IMR-90 (cell line): ENCODE data around the gene CYTH2. TPM values are rescaled to one million over a fixed set of nuclear protein-coding genes. Genes with fewer than 3 reads are reported as not detected.

Experiments used
- ATAC-seq: fragments of 200-7000 bp; cut with Tn5 transposase; 2 replicates; pipeline ENCODE4 v1.9.1; 2020; ENCODE audit warnings: low read depth, mild to moderate bottlenecking, moderate library complexity
- BruUV-seq: library from RNA; stranded (reverse); fragments of 400-500 nt; replicated peaks from 2 replicates; lab custom pipeline; 2021; lab: Mats Ljungman, UMichigan
- CTCF ChIA-PET: fragments of 300-600 bp; formaldehyde crosslinking; extraction: SDS; loops from one replicate; lab custom pipeline; 2021; ENCODE audit warnings: antibody characterized with exemption; lab: Yijun Ruan, JAX
- POLR2A ChIA-PET: fragments of 300-600 bp; sonication (Branson Sonifier 250); formaldehyde crosslinking; loops from one replicate; lab custom pipeline; 2022; ENCODE audit warnings: antibody characterized with exemption; ENCODE audit not compliant: unreplicated experiment; lab: Charles Lee
- DNase-seq: peaks from one replicate; pipeline ENCODE4 v3.0.0; 2013
- H2AFZ ChIP-seq: replicated peaks from 2 replicates; pipeline ENCODE3; 2013; ENCODE audit warnings: low read length, mild to moderate bottlenecking; ENCODE audit not compliant: poor library complexity
- H2AK5ac ChIP-seq: 2 replicates; pipeline ENCODE4 v1.6.1; 2013; ENCODE audit warnings: low read depth, low read length, inconsistent platforms
- H2AK9ac ChIP-seq: replicated peaks from 2 replicates; pipeline ENCODE3; 2013; ENCODE audit warnings: mild to moderate bottlenecking, low read depth, low read length, moderate library complexity; ENCODE audit not compliant: poor library complexity
- H2BK120ac ChIP-seq: 2 replicates; pipeline ENCODE4 v1.6.1; 2013; ENCODE audit warnings: low read depth, low read length, inconsistent platforms
- H2BK15ac ChIP-seq: 3 replicates; pipeline ENCODE4 v1.6.1; 2013; ENCODE audit warnings: low read depth, low read length, inconsistent platforms
- H2BK20ac ChIP-seq: 2 replicates; pipeline ENCODE4 v1.6.1; 2013; ENCODE audit warnings: low read depth, mild to moderate bottlenecking, inconsistent platforms, low read length, moderate library complexity
- H2BK5ac ChIP-seq: 2 replicates; pipeline ENCODE4 v1.6.1; 2013; ENCODE audit warnings: mild to moderate bottlenecking, low read depth, low read length, inconsistent platforms; ENCODE audit not compliant: poor library complexity, severe bottlenecking
- H3K14ac ChIP-seq: replicated peaks from 2 replicates; pipeline ENCODE4 v1.6.1; 2013; ENCODE audit warnings: low read depth, low read length, inconsistent platforms
- H3K18ac ChIP-seq: 2 replicates; pipeline ENCODE4 v1.6.1; 2013; ENCODE audit warnings: low read depth, low read length, control low read depth
- H3K23ac ChIP-seq: 2 replicates; pipeline ENCODE4 v1.6.1; 2013; ENCODE audit warnings: low read depth, low read length, inconsistent platforms
- H3K27ac ChIP-seq: 2 replicates; pipeline ENCODE4 v1.5.1; 2013; ENCODE audit warnings: mild to moderate bottlenecking, control low read depth, low read length; ENCODE audit not compliant: insufficient read depth
- H3K27me3 ChIP-seq: 2 replicates; pipeline ENCODE4 v1.6.1; 2013; ENCODE audit warnings: low read length; ENCODE audit not compliant: control insufficient read depth, insufficient read depth
- H3K36me3 ChIP-seq: 2 replicates; pipeline ENCODE4 v1.6.1; 2013; ENCODE audit warnings: low read length, mixed read lengths; ENCODE audit not compliant: control insufficient read depth, insufficient read depth
- H3K4ac ChIP-seq: 2 replicates; pipeline ENCODE4 v1.6.1; 2013; ENCODE audit warnings: low read depth, low read length, inconsistent platforms
- H3K4me1 ChIP-seq: 2 replicates; pipeline ENCODE4 v1.6.1; 2013; ENCODE audit warnings: low read length, mixed read lengths; ENCODE audit not compliant: control insufficient read depth, insufficient read depth
- H3K4me2 ChIP-seq: 2 replicates; pipeline ENCODE4 v1.6.1; 2013; ENCODE audit warnings: low read depth, mild to moderate bottlenecking, control low read depth, low read length, moderate library complexity
- H3K4me3 ChIP-seq: 2 replicates; pipeline ENCODE4 v1.5.1; 2013; ENCODE audit warnings: low read depth, mild to moderate bottlenecking, control low read depth, low read length, moderate library complexity; ENCODE audit not compliant: insufficient read depth
- H3K56ac ChIP-seq: 2 replicates; pipeline ENCODE4 v1.6.1; 2013; ENCODE audit warnings: low read length, inconsistent platforms; ENCODE audit not compliant: insufficient read depth; ENCODE audit errors: extremely low read depth
- H3K79me1 ChIP-seq, 2 experiments: 2 replicates each; pipeline ENCODE4 v1.6.1; 2013; ENCODE audit warnings: low read length in 2 of 2, inconsistent platforms in 1 of 2, low read depth in 1 of 2
- H3K9ac ChIP-seq: 2 replicates; pipeline ENCODE4 v1.6.1; 2013; ENCODE audit warnings: low read depth, low read length, control low read depth
- H3K9me1 ChIP-seq: 2 replicates; pipeline ENCODE4 v1.6.1; 2013; ENCODE audit warnings: low read length, inconsistent platforms; ENCODE audit not compliant: insufficient read depth
- H3K9me3 ChIP-seq: 2 replicates; pipeline ENCODE4 v1.6.1; 2013; ENCODE audit warnings: low read length; ENCODE audit not compliant: control insufficient read depth, insufficient read depth
- H4K20me1 ChIP-seq: 2 replicates; pipeline ENCODE4 v1.6.1; 2013; ENCODE audit warnings: low read length, inconsistent platforms; ENCODE audit not compliant: insufficient read depth
- H4K5ac ChIP-seq: 2 replicates; pipeline ENCODE4 v1.6.1; 2013; ENCODE audit warnings: mild to moderate bottlenecking, low read depth, low read length, control low read depth
- H4K8ac ChIP-seq, 2 experiments: 2 replicates each; pipeline ENCODE4 v1.6.1; 2013; ENCODE audit warnings: low read depth in 2 of 2, low read length in 2 of 2, control low read depth in 1 of 2, inconsistent platforms in 1 of 2
- H4K91ac ChIP-seq: 2 replicates; pipeline ENCODE4 v1.6.1; 2013; ENCODE audit warnings: low read depth, low read length, inconsistent platforms; ENCODE audit not compliant: insufficient read depth
- BHLHE40 ChIP-seq: fragments of 150-350 bp; IDR thresholded peaks from 2 replicates; pipeline ENCODE4 v1.6.1; 2016; ENCODE audit warnings: mild to moderate bottlenecking, low read depth, low read length
- CEBPB ChIP-seq: IDR thresholded peaks from 2 replicates; pipeline ENCODE4 v1.6.1; 2012; ENCODE audit warnings: low read depth, low read length, improper control_type of control experiment
- CHD1 ChIP-seq: IDR thresholded peaks from 2 replicates; pipeline ENCODE4 v1.6.1; 2012; ENCODE audit warnings: low read depth, low read length, improper control_type of control experiment
- FOS ChIP-seq: fragments of 150-350 bp; IDR thresholded peaks from 2 replicates; pipeline ENCODE4 v1.6.1; 2016; ENCODE audit warnings: low read depth, low read length
- MAFK ChIP-seq: IDR thresholded peaks from 2 replicates; pipeline ENCODE4 v1.6.1; 2012; ENCODE audit warnings: low read depth, low read length, improper control_type of control experiment
- MAZ ChIP-seq: IDR thresholded peaks from 2 replicates; pipeline ENCODE4 v1.6.1; 2012; ENCODE audit warnings: low read depth, mild to moderate bottlenecking, low read length, improper control_type of control experiment, moderate library complexity, borderline replicate concordance
- MXI1 ChIP-seq: IDR thresholded peaks from 2 replicates; pipeline ENCODE4 v1.6.1; 2012; ENCODE audit warnings: low read depth, mild to moderate bottlenecking, low read length, moderate library complexity, borderline replicate concordance
- NFE2L2 ChIP-seq: fragments of 150-350 bp; IDR thresholded peaks from 2 replicates; pipeline ENCODE4 v1.6.1; 2016; ENCODE audit warnings: low read depth, mild to moderate bottlenecking, low read length
- POLR2A ChIP-seq: IDR thresholded peaks from 2 replicates; pipeline ENCODE4 v1.6.1; 2012; ENCODE audit warnings: mild to moderate bottlenecking, low read depth, low read length
- RAD21 ChIP-seq: IDR thresholded peaks from 2 replicates; pipeline ENCODE4 v1.6.1; 2012; ENCODE audit warnings: low read length, improper control_type of control experiment
- RCOR1 ChIP-seq: IDR thresholded peaks from 2 replicates; pipeline ENCODE4 v1.6.1; 2012; ENCODE audit warnings: mild to moderate bottlenecking, low read length, improper control_type of control experiment; ENCODE audit not compliant: insufficient replicate concordance
- RFX5 ChIP-seq: IDR thresholded peaks from 2 replicates; pipeline ENCODE4 v1.8.0; 2012; ENCODE audit warnings: low read depth, mild to moderate bottlenecking, low read length, moderate library complexity
- SMC3 ChIP-seq: fragments of 150-350 bp; IDR thresholded peaks from 2 replicates; pipeline ENCODE4 v1.6.1; 2016; ENCODE audit warnings: low read depth, mild to moderate bottlenecking, antibody characterized with exemption, low read length, moderate library complexity
- WGBS, 2 experiments: methylation state at CpG; one replicate each; pipeline versions ENCODE4 v1.1.5 to v1.1.7; 2013; ENCODE audit warnings: missing lambda C conversion rate in 2 of 2; ENCODE audit not compliant: insufficient read length in 1 of 2; ENCODE audit errors: extremely low coverage in 2 of 2; 5-methylcytosine and 5-hydroxymethylcytosine counted together
- dilution Hi-C: fragments of 300-500 bp; cut with HindIII; formaldehyde crosslinking; loops from one replicate; pipeline ENCODE4 v1.14.3; 2018; ENCODE audit warnings: low sequenced_read_pairs; ENCODE audit not compliant: unreplicated experiment
- in situ Hi-C: fragments of 300-500 bp; cut with MboI; formaldehyde crosslinking; loops from 3 replicates; pipeline ENCODE4 v1.14.3; 2019; ENCODE audit warnings: low sequenced_read_pairs, inconsistent platforms, mixed read lengths
- intact Hi-C: fragments of 100-400 bp; cut with micrococcal nuclease; formaldehyde crosslinking; loops from 2 replicates; pipeline ENCODE4 v1.10.0; 2022
- polyA plus RNA-seq, 3 experiments: library from polyadenylated mRNA; depleted of rRNA; stranded (reverse); fragments of >200 nt; gene quantifications; 2 replicates each; pipeline ENCODE4 v1.2.3, GENCODE V29; 2012; ENCODE audit warnings: low replicate concordance in 1 of 3
- total RNA-seq: library from RNA; depleted of rRNA; stranded (reverse); fragments of >200 nt; gene quantifications from 2 replicates; pipeline ENCODE4 v1.2.3, GENCODE V29; 2012
- TF ChIP-seq, protein P1 (sequence below): fragments of 150-350 bp; IDR thresholded peaks from 2 replicates; pipeline ENCODE4 v1.6.1; 2017; ENCODE audit warnings: mild to moderate bottlenecking, antibody characterized with exemption, low read length, low read depth
- TF ChIP-seq, protein P2 (sequence below): conservative IDR thresholded peaks from 2 replicates; pipeline ENCODE4 v1.5.1; 2012; ENCODE audit warnings: mild to moderate bottlenecking, low read depth, low read length, improper control_type of control experiment
- TF ChIP-seq, protein P3 (sequence below): fragments of 150-350 bp; IDR thresholded peaks from 2 replicates; pipeline ENCODE4 v1.6.1; 2016; ENCODE audit warnings: low read depth, mild to moderate bottlenecking, low read length, moderate library complexity, borderline replicate concordance

The CYTH2 gene
- total and polyA plus RNA-seq, 2 of the 4 experiments (the other 2 are of a cell fraction), result 35.8 to 62.0 TPM

DNA sequence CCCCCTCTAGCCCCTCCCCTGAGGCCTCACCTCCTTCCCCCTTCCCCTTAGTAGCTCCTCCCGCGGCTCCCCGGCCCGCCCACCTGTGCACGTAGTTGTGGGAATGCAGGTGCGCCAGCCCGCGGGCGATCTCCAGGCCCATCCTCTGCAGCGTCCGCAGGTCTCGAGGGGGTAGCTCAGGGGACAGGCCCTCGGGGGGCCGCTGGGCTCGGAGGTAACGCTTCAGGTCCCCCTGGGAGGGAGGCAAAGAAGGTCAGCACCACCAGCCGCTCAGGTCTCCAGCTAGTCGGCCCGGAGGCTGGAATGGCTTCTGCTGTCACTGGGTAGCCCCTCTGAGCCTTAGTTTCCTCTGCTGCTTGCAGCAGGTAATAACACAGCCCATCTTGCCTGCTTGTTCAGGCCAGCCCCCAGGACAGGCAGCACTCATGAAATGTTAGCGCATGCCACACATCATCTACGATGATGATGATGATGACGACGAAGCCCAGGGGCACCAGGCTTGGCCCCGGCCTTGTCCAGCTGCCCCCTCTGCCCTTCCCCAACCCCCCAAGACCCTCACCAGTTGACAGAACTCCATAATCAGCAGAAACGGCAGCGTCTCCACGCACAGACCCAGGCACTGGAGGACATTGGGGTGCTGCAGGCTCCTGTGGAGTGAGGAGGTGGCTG lies 33.3 kb downstream of the CYTH2 start:
- Histone ChIP-seq H3K4me2 (no peak overlapping the region), H3K56ac (no peak overlapping the region), H3K4me1 (peaks cover 3% of the 10 kb centered on the region; the same call in 1 of the 2 replicates), H3K4me3 (no peak overlapping the region), H2BK5ac (no peak overlapping the region), H3K36me3 (no peaks in the 10 kb centered on the region), H4K91ac (no peak overlapping the region), H2BK20ac (no peak overlapping the region), H4K8ac (no peak overlapping the region), H3K9ac (no peak overlapping the region), H3K23ac (no peak overlapping the region), H2BK15ac (no peak overlapping the region), H4K5ac (no peak overlapping the region), H3K9me1 (no peaks in the 10 kb centered on the region), H3K27ac (no peak overlapping the region), H2AK9ac (no peak overlapping the region), H4K20me1 (no peaks in the 10 kb centered on the region; the same call in 1 of the 2 replicates), H3K4ac (no peak overlapping the region), H3K79me1 (no peaks in the 10 kb centered on the region), H3K18ac (no peak overlapping the region), H3K14ac (no peak overlapping the region), H2BK120ac (no peak overlapping the region), H3K9me3 (no peaks in the 10 kb centered on the region), H2AK5ac (no peak overlapping the region), H3K27me3 (peaks cover 43% of the 10 kb centered on the region), H2AFZ (no peak overlapping the region)
- intact Hi-C loops, result no loop called here
- WGBS, 2 experiments, result 10% methylated on average over 9 of the region's 27 CpGs; no CpG with 5 or more reads in 1 of the 2 experiments
- ATAC-seq, result no peak
- dilution Hi-C loops, result no loop called here
- ChIA-PET POLR2A (no interaction called here), CTCF (no interaction called here)
- no peak for DNase-seq
- TF ChIP-seq RCOR1 (no peak), MAZ (no peak), BHLHE40 (no peak), CHD1 (no peak), RFX5 (no peak), POLR2A (no peak), CEBPB (no peak), MAFK (no peak), NFE2L2 (no peak), MXI1 (no peak), FOS (no peak), SMC3 (no peak), RAD21 (no peak)
- TF ChIP-seq, protein P1, sequence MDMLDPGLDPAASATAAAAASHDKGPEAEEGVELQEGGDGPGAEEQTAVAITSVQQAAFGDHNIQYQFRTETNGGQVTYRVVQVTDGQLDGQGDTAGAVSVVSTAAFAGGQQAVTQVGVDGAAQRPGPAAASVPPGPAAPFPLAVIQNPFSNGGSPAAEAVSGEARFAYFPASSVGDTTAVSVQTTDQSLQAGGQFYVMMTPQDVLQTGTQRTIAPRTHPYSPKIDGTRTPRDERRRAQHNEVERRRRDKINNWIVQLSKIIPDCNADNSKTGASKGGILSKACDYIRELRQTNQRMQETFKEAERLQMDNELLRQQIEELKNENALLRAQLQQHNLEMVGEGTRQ, result no peak
- TF ChIP-seq, protein P2, sequence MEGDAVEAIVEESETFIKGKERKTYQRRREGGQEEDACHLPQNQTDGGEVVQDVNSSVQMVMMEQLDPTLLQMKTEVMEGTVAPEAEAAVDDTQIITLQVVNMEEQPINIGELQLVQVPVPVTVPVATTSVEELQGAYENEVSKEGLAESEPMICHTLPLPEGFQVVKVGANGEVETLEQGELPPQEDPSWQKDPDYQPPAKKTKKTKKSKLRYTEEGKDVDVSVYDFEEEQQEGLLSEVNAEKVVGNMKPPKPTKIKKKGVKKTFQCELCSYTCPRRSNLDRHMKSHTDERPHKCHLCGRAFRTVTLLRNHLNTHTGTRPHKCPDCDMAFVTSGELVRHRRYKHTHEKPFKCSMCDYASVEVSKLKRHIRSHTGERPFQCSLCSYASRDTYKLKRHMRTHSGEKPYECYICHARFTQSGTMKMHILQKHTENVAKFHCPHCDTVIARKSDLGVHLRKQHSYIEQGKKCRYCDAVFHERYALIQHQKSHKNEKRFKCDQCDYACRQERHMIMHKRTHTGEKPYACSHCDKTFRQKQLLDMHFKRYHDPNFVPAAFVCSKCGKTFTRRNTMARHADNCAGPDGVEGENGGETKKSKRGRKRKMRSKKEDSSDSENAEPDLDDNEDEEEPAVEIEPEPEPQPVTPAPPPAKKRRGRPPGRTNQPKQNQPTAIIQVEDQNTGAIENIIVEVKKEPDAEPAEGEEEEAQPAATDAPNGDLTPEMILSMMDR, result no peak
- TF ChIP-seq, protein P3, sequence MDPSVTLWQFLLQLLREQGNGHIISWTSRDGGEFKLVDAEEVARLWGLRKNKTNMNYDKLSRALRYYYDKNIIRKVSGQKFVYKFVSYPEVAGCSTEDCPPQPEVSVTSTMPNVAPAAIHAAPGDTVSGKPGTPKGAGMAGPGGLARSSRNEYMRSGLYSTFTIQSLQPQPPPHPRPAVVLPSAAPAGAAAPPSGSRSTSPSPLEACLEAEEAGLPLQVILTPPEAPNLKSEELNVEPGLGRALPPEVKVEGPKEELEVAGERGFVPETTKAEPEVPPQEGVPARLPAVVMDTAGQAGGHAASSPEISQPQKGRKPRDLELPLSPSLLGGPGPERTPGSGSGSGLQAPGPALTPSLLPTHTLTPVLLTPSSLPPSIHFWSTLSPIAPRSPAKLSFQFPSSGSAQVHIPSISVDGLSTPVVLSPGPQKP, result no peak
- in situ Hi-C loops, result no loop called here
- no TSS peak for BruUV-seq
